ENCODE data around the gene CXCR6. TPM values are rescaled to one million over a fixed set of nuclear protein-coding genes. Genes with fewer than 3 reads are reported as not detected.

The CXCR6 gene
- total RNA-seq, 1 experiment from 2014 or later = not detected

DNA sequence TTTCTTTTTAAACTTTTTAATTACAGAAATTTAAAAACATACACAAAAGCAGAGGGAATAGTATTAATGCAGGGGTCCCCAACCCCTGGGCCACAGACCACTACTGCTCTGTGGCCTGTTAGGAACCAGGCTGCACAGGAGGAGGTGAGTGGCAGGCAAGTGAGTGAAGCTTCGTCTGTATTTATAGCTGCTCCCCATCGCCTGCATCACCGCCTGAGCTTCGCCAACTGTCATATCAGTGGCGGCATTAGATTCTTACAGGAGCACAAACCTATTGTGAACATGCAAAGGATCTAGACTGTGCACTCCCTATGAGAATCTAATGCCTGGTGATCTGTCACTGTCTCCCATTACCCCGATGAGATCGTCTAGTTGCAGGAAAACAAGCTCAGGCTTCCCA, 34.5 kb upstream of the CXCR6 start:
- H2BK15ac ChIP-seq (ENCODE audit: low read depth, low read length) = no peak overlapping the region
- H3K18ac ChIP-seq (ENCODE audit: insufficient read length, low read depth, low read length) = no peak overlapping the region
- peaks cover 0 to 2% of the 10 kb centered on the region in 2 experiments; a peak in 1 of 4 replicates for H3K4me1 Mint-ChIP-seq
- no peaks in the 10 kb centered on the region for H3K4me1 ChIP-seq (ENCODE audit: insufficient read depth, low read length)
- peaks cover 12% of the 10 kb centered on the region for H3K27me3 Mint-ChIP-seq (ENCODE audit: low read depth)
- no peak overlapping the region for H2BK12ac ChIP-seq (ENCODE audit: insufficient read length, low read depth, low read length)
- H4K8ac ChIP-seq (replicated peaks; ENCODE audit: insufficient read length, low read depth, low read length) = no peak overlapping the region
- H3K4me2 ChIP-seq (ENCODE audit: insufficient read depth, insufficient read length, low read length) = no peak overlapping the region
- TF ChIP-seq CTCF (conservative IDR thresholded peaks at IDR 0.05) = no peak
- no peak overlapping the region for H3K4me3 Mint-ChIP-seq
- no CpG with 5 or more reads among the region's 7 CpGs for WGBS (ENCODE audit: extremely low coverage, insufficient read length, low lambda C conversion rate)
- no peaks in the 10 kb centered on the region for H3K79me2 ChIP-seq (ENCODE audit: insufficient read depth, low read length)
- DNase-seq = no peak
- H3K14ac ChIP-seq (ENCODE audit: insufficient read depth, low read length) = no peak overlapping the region
- H2BK120ac ChIP-seq (ENCODE audit: low read depth, low read length, poor library complexity, severe bottlenecking) = no peak overlapping the region
- no peak overlapping the region for H3K56ac ChIP-seq (ENCODE audit: insufficient read length, low read depth, low read length)
- H3K27ac ChIP-seq (ENCODE audit: insufficient read length, low read depth, low read length) = no peak overlapping the region
- no peak overlapping the region for H2AK5ac ChIP-seq (ENCODE audit: insufficient read length, low read length)
- no peak overlapping the region for H3K27ac Mint-ChIP-seq
- H3K9ac ChIP-seq (ENCODE audit: extremely low read depth, insufficient read length, low read length) = no peak overlapping the region
- no peaks in the 10 kb centered on the region for H3K9me3 Mint-ChIP-seq
- no peaks in the 10 kb centered on the region for H4K20me1 ChIP-seq (ENCODE audit: control insufficient read depth, insufficient read depth, insufficient read length)
- no peaks in the 10 kb centered on the region; a peak in 1 of 7 replicates for H3K36me3 Mint-ChIP-seq (ENCODE audit: insufficient read depth in 1 of 3, low read depth in 3 of 3)
- no peak overlapping the region for H3K4ac ChIP-seq (ENCODE audit: low read depth, low read length)
- no peak overlapping the region for H4K91ac ChIP-seq (ENCODE audit: insufficient read length, low read depth, low read length)
- H2BK5ac ChIP-seq (ENCODE audit: insufficient read length, low read length) = no peak overlapping the region
- H3K79me1 ChIP-seq (ENCODE audit: insufficient read depth, low read depth, low read length, poor library complexity, severe bottlenecking) = no peaks in the 10 kb centered on the region
- no peak overlapping the region for H2BK20ac ChIP-seq (ENCODE audit: low read depth, low read length, poor library complexity, severe bottlenecking)
- no peaks in the 10 kb centered on the region for H3K9me3 ChIP-seq (ENCODE audit: control insufficient read depth, low read depth, low read length)
- H3T11ph ChIP-seq (ENCODE audit: low read length) = no peak overlapping the region
- no peak overlapping the region for H4K5ac ChIP-seq (ENCODE audit: insufficient read length, low read depth, low read length)
- no peak overlapping the region for H2AFZ ChIP-seq (ENCODE audit: low read length)
- no peaks in the 10 kb centered on the region for H3K27me3 ChIP-seq (ENCODE audit: insufficient read depth, low read length)
- H3K23ac ChIP-seq (ENCODE audit: insufficient read length, low read depth, low read length) = no peak overlapping the region
- no peaks in the 10 kb centered on the region for H3K23me2 ChIP-seq (ENCODE audit: insufficient read length, low read depth, low read length, poor library complexity, severe bottlenecking)

All from H9 (cell line).